IMR-90 (cell line): ENCODE measurements around the gene PARP14. TPM values are rescaled to one million over a fixed set of nuclear protein-coding genes. Genes with fewer than 3 reads are reported as not detected.
A peak's percentile ranks its signal among the peaks of the same experiment; 100 is the strongest.

ENCODE experiments used
- ATAC-seq: fragments of 200-7000 bp; cut with Tn5 transposase; 2 replicates; pipeline ENCODE4 v1.9.1; 2020; ENCODE audit warnings: low read depth, mild to moderate bottlenecking, moderate library complexity
- BruUV-seq: library from RNA; stranded (reverse); fragments of 400-500 nt; replicated peaks from 2 replicates; lab custom pipeline; 2021; lab: Mats Ljungman, UMichigan
- CTCF ChIA-PET: fragments of 300-600 bp; formaldehyde crosslinking; extraction: SDS; loops from one replicate; lab custom pipeline; 2021; ENCODE audit warnings: antibody characterized with exemption; lab: Yijun Ruan, JAX
- POLR2A ChIA-PET: fragments of 300-600 bp; sonication (Branson Sonifier 250); formaldehyde crosslinking; loops from one replicate; lab custom pipeline; 2022; ENCODE audit warnings: antibody characterized with exemption; ENCODE audit not compliant: unreplicated experiment; lab: Charles Lee
- DNase-seq: peaks from one replicate; pipeline ENCODE4 v3.0.0; 2013
- H2AFZ ChIP-seq: replicated peaks from 2 replicates; pipeline ENCODE3; 2013; ENCODE audit warnings: low read length, mild to moderate bottlenecking; ENCODE audit not compliant: poor library complexity
- H2AK5ac ChIP-seq: 2 replicates; pipeline ENCODE4 v1.6.1; 2013; ENCODE audit warnings: low read depth, low read length, inconsistent platforms
- H2AK9ac ChIP-seq: replicated peaks from 2 replicates; pipeline ENCODE3; 2013; ENCODE audit warnings: mild to moderate bottlenecking, low read depth, low read length, moderate library complexity; ENCODE audit not compliant: poor library complexity
- H2BK120ac ChIP-seq: 2 replicates; pipeline ENCODE4 v1.6.1; 2013; ENCODE audit warnings: low read depth, low read length, inconsistent platforms
- H2BK15ac ChIP-seq: 3 replicates; pipeline ENCODE4 v1.6.1; 2013; ENCODE audit warnings: low read depth, low read length, inconsistent platforms
- H2BK20ac ChIP-seq: 2 replicates; pipeline ENCODE4 v1.6.1; 2013; ENCODE audit warnings: low read depth, mild to moderate bottlenecking, inconsistent platforms, low read length, moderate library complexity
- H2BK5ac ChIP-seq: 2 replicates; pipeline ENCODE4 v1.6.1; 2013; ENCODE audit warnings: mild to moderate bottlenecking, low read depth, low read length, inconsistent platforms; ENCODE audit not compliant: poor library complexity, severe bottlenecking
- H3K14ac ChIP-seq: replicated peaks from 2 replicates; pipeline ENCODE4 v1.6.1; 2013; ENCODE audit warnings: low read depth, low read length, inconsistent platforms
- H3K18ac ChIP-seq: 2 replicates; pipeline ENCODE4 v1.6.1; 2013; ENCODE audit warnings: low read depth, low read length, control low read depth
- H3K23ac ChIP-seq: 2 replicates; pipeline ENCODE4 v1.6.1; 2013; ENCODE audit warnings: low read depth, low read length, inconsistent platforms
- H3K27ac ChIP-seq: 2 replicates; pipeline ENCODE4 v1.5.1; 2013; ENCODE audit warnings: mild to moderate bottlenecking, control low read depth, low read length; ENCODE audit not compliant: insufficient read depth
- H3K27me3 ChIP-seq: 2 replicates; pipeline ENCODE4 v1.6.1; 2013; ENCODE audit warnings: low read length; ENCODE audit not compliant: control insufficient read depth, insufficient read depth
- H3K36me3 ChIP-seq: 2 replicates; pipeline ENCODE4 v1.6.1; 2013; ENCODE audit warnings: low read length, mixed read lengths; ENCODE audit not compliant: control insufficient read depth, insufficient read depth
- H3K4ac ChIP-seq: 2 replicates; pipeline ENCODE4 v1.6.1; 2013; ENCODE audit warnings: low read depth, low read length, inconsistent platforms
- H3K4me1 ChIP-seq: 2 replicates; pipeline ENCODE4 v1.6.1; 2013; ENCODE audit warnings: low read length, mixed read lengths; ENCODE audit not compliant: control insufficient read depth, insufficient read depth
- H3K4me2 ChIP-seq: 2 replicates; pipeline ENCODE4 v1.6.1; 2013; ENCODE audit warnings: low read depth, mild to moderate bottlenecking, control low read depth, low read length, moderate library complexity
- H3K4me3 ChIP-seq: 2 replicates; pipeline ENCODE4 v1.5.1; 2013; ENCODE audit warnings: low read depth, mild to moderate bottlenecking, control low read depth, low read length, moderate library complexity; ENCODE audit not compliant: insufficient read depth
- H3K56ac ChIP-seq: 2 replicates; pipeline ENCODE4 v1.6.1; 2013; ENCODE audit warnings: low read length, inconsistent platforms; ENCODE audit not compliant: insufficient read depth; ENCODE audit errors: extremely low read depth
- H3K79me1 ChIP-seq, 2 experiments: 2 replicates each; pipeline ENCODE4 v1.6.1; 2013; ENCODE audit warnings: low read length in 2 of 2, inconsistent platforms in 1 of 2, low read depth in 1 of 2
- H3K9ac ChIP-seq: 2 replicates; pipeline ENCODE4 v1.6.1; 2013; ENCODE audit warnings: low read depth, low read length, control low read depth
- H3K9me1 ChIP-seq: 2 replicates; pipeline ENCODE4 v1.6.1; 2013; ENCODE audit warnings: low read length, inconsistent platforms; ENCODE audit not compliant: insufficient read depth
- H3K9me3 ChIP-seq: 2 replicates; pipeline ENCODE4 v1.6.1; 2013; ENCODE audit warnings: low read length; ENCODE audit not compliant: control insufficient read depth, insufficient read depth
- H4K20me1 ChIP-seq: 2 replicates; pipeline ENCODE4 v1.6.1; 2013; ENCODE audit warnings: low read length, inconsistent platforms; ENCODE audit not compliant: insufficient read depth
- H4K5ac ChIP-seq: 2 replicates; pipeline ENCODE4 v1.6.1; 2013; ENCODE audit warnings: mild to moderate bottlenecking, low read depth, low read length, control low read depth
- H4K8ac ChIP-seq, 2 experiments: 2 replicates each; pipeline ENCODE4 v1.6.1; 2013; ENCODE audit warnings: low read depth in 2 of 2, low read length in 2 of 2, control low read depth in 1 of 2, inconsistent platforms in 1 of 2
- H4K91ac ChIP-seq: 2 replicates; pipeline ENCODE4 v1.6.1; 2013; ENCODE audit warnings: low read depth, low read length, inconsistent platforms; ENCODE audit not compliant: insufficient read depth
- BHLHE40 ChIP-seq: fragments of 150-350 bp; IDR thresholded peaks from 2 replicates; pipeline ENCODE4 v1.6.1; 2016; ENCODE audit warnings: mild to moderate bottlenecking, low read depth, low read length
- CEBPB ChIP-seq: IDR thresholded peaks from 2 replicates; pipeline ENCODE4 v1.6.1; 2012; ENCODE audit warnings: low read depth, low read length, improper control_type of control experiment
- CHD1 ChIP-seq: IDR thresholded peaks from 2 replicates; pipeline ENCODE4 v1.6.1; 2012; ENCODE audit warnings: low read depth, low read length, improper control_type of control experiment
- CTCF ChIP-seq: conservative IDR thresholded peaks from 2 replicates; pipeline ENCODE4 v1.5.1; 2012; ENCODE audit warnings: mild to moderate bottlenecking, low read depth, low read length, improper control_type of control experiment
- ELK1 ChIP-seq: fragments of 150-350 bp; IDR thresholded peaks from 2 replicates; pipeline ENCODE4 v1.6.1; 2016; ENCODE audit warnings: low read depth, mild to moderate bottlenecking, low read length, moderate library complexity, borderline replicate concordance
- FOS ChIP-seq: fragments of 150-350 bp; IDR thresholded peaks from 2 replicates; pipeline ENCODE4 v1.6.1; 2016; ENCODE audit warnings: low read depth, low read length
- MAFK ChIP-seq: IDR thresholded peaks from 2 replicates; pipeline ENCODE4 v1.6.1; 2012; ENCODE audit warnings: low read depth, low read length, improper control_type of control experiment
- MAZ ChIP-seq: IDR thresholded peaks from 2 replicates; pipeline ENCODE4 v1.6.1; 2012; ENCODE audit warnings: low read depth, mild to moderate bottlenecking, low read length, improper control_type of control experiment, moderate library complexity, borderline replicate concordance
- MXI1 ChIP-seq: IDR thresholded peaks from 2 replicates; pipeline ENCODE4 v1.6.1; 2012; ENCODE audit warnings: low read depth, mild to moderate bottlenecking, low read length, moderate library complexity, borderline replicate concordance
- NFE2L2 ChIP-seq: fragments of 150-350 bp; IDR thresholded peaks from 2 replicates; pipeline ENCODE4 v1.6.1; 2016; ENCODE audit warnings: low read depth, mild to moderate bottlenecking, low read length
- POLR2A ChIP-seq: IDR thresholded peaks from 2 replicates; pipeline ENCODE4 v1.6.1; 2012; ENCODE audit warnings: mild to moderate bottlenecking, low read depth, low read length
- RAD21 ChIP-seq: IDR thresholded peaks from 2 replicates; pipeline ENCODE4 v1.6.1; 2012; ENCODE audit warnings: low read length, improper control_type of control experiment
- RCOR1 ChIP-seq: IDR thresholded peaks from 2 replicates; pipeline ENCODE4 v1.6.1; 2012; ENCODE audit warnings: mild to moderate bottlenecking, low read length, improper control_type of control experiment; ENCODE audit not compliant: insufficient replicate concordance
- RFX5 ChIP-seq: IDR thresholded peaks from 2 replicates; pipeline ENCODE4 v1.8.0; 2012; ENCODE audit warnings: low read depth, mild to moderate bottlenecking, low read length, moderate library complexity
- SMC3 ChIP-seq: fragments of 150-350 bp; IDR thresholded peaks from 2 replicates; pipeline ENCODE4 v1.6.1; 2016; ENCODE audit warnings: low read depth, mild to moderate bottlenecking, antibody characterized with exemption, low read length, moderate library complexity
- WGBS, 2 experiments: methylation state at CpG; one replicate each; pipeline versions ENCODE4 v1.1.5 to v1.1.7; 2013; ENCODE audit warnings: missing lambda C conversion rate in 2 of 2; ENCODE audit not compliant: insufficient read length in 1 of 2; ENCODE audit errors: extremely low coverage in 2 of 2; 5-methylcytosine and 5-hydroxymethylcytosine counted together
- dilution Hi-C: fragments of 300-500 bp; cut with HindIII; formaldehyde crosslinking; loops from one replicate; pipeline ENCODE4 v1.14.3; 2018; ENCODE audit warnings: low sequenced_read_pairs; ENCODE audit not compliant: unreplicated experiment
- in situ Hi-C: fragments of 300-500 bp; cut with MboI; formaldehyde crosslinking; loops from 3 replicates; pipeline ENCODE4 v1.14.3; 2019; ENCODE audit warnings: low sequenced_read_pairs, inconsistent platforms, mixed read lengths
- intact Hi-C: fragments of 100-400 bp; cut with micrococcal nuclease; formaldehyde crosslinking; loops from 2 replicates; pipeline ENCODE4 v1.10.0; 2022
- polyA plus RNA-seq, 3 experiments: library from polyadenylated mRNA; depleted of rRNA; stranded (reverse); fragments of >200 nt; gene quantifications; 2 replicates each; pipeline ENCODE4 v1.2.3, GENCODE V29; 2012; ENCODE audit warnings: low replicate concordance in 1 of 3
- total RNA-seq: library from RNA; depleted of rRNA; stranded (reverse); fragments of >200 nt; gene quantifications from 2 replicates; pipeline ENCODE4 v1.2.3, GENCODE V29; 2012
- TF ChIP-seq, protein P1 (sequence below): fragments of 150-350 bp; IDR thresholded peaks from 2 replicates; pipeline ENCODE4 v1.6.1; 2017; ENCODE audit warnings: mild to moderate bottlenecking, antibody characterized with exemption, low read length, low read depth

The PARP14 gene
- total and polyA plus RNA-seq, 2 of the 4 experiments (the other 2 are of a cell fraction), result 9.3 to 23.1 TPM

DNA sequence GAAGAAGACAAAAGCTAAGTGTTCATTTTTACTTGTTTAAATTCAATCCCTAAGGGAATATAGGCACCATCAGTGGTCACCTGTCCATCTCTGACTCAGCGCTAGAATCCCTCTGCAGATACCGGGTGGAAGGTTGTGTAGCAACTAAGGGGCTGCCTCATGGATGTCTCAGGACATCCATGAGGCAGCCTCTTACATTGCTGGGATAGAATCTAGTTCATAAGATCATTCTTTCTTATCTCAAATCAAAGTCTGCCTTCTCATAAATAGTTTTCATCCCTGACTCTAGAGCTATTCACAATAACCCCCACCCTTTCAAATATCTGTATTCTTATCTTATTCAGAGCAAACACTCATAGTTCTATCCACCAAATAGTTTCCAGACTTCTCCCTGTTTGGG lies 74.9 kb downstream of the PARP14 start:
- Histone ChIP-seq H3K9me1 (peaks cover 3% of the 10 kb centered on the region; the same call in 1 of the 2 replicates), H4K8ac (no peak overlapping the region), H4K20me1 (no peaks in the 10 kb centered on the region), H3K9me3 (no peaks in the 10 kb centered on the region), H3K27me3 (no peaks in the 10 kb centered on the region), H3K18ac (no peak overlapping the region), H2BK20ac (no peak overlapping the region), H3K4me3 (no peak overlapping the region), H2AFZ (no peak overlapping the region), H3K4me2 (no peak overlapping the region), H2AK5ac (no peak overlapping the region), H3K23ac (no peak overlapping the region), H3K4me1 (no peaks in the 10 kb centered on the region; the same call in 1 of the 2 replicates), H2AK9ac (no peak overlapping the region), H3K36me3 (peaks cover 2% of the 10 kb centered on the region; the same call in 1 of the 2 replicates), H3K14ac (no peak overlapping the region), H3K79me1 (no peaks in the 10 kb centered on the region), H3K9ac (no peak overlapping the region), H3K27ac (no peak overlapping the region), H2BK15ac (no peak overlapping the region), H4K91ac (no peak overlapping the region), H3K56ac (no peak overlapping the region), H2BK120ac (no peak overlapping the region), H4K5ac (no peak overlapping the region), H3K4ac (no peak overlapping the region), H2BK5ac (no peak overlapping the region)
- ATAC-seq (peak; percentile 82), DNase-seq (peak; percentile 12)
- in situ Hi-C loops, result no loop called here
- no CpG with 5 or more reads among the region's 2 CpGs for WGBS, 2 experiments
- dilution Hi-C loops, result no loop called here
- intact Hi-C loops, result no loop called here
- no peak for TF ChIP-seq MAZ
- no peak for TF ChIP-seq RFX5
- TF ChIP-seq RCOR1, result no peak
- no peak for TF ChIP-seq BHLHE40
- no peak for TF ChIP-seq FOS
- TF ChIP-seq CEBPB, result no peak
- TF ChIP-seq POLR2A, result no peak
- no peak for TF ChIP-seq MAFK
- TF ChIP-seq, protein P1, sequence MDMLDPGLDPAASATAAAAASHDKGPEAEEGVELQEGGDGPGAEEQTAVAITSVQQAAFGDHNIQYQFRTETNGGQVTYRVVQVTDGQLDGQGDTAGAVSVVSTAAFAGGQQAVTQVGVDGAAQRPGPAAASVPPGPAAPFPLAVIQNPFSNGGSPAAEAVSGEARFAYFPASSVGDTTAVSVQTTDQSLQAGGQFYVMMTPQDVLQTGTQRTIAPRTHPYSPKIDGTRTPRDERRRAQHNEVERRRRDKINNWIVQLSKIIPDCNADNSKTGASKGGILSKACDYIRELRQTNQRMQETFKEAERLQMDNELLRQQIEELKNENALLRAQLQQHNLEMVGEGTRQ, result no peak
- no peak for TF ChIP-seq NFE2L2
- TF ChIP-seq CTCF, result no peak
- no peak for TF ChIP-seq MXI1
- TF ChIP-seq ELK1, result no peak
- no peak for TF ChIP-seq SMC3
- no peak for TF ChIP-seq CHD1
- TF ChIP-seq RAD21, result no peak
- BruUV-seq, result no TSS peak
- ChIA-PET CTCF (interaction anchor here (0.5 to 1.5 kb wide), 6 partner anchors 9 to 313 kb away, joined by 3 to 6 read pairs (median 4); no protein-coding TSS in a partner anchor), POLR2A (no interaction called here)
